GM18870 (cell line): ENCODE data around the gene IRF2BP1.

ENCODE experiments used
- ATAC-seq: cut with Tn5 transposase; IDR thresholded peaks from one replicate; pipeline ENCODE4 v1.9.1; 2021; ENCODE audit warnings: moderate library complexity; ENCODE audit not compliant: unreplicated experiment

IRF2BP1 gene

GRCh38 chr19:45885556-45886426, at the start of gene IRF2BP1:
Gene IRF2BP1, minus strand, starts transcription at chr19:45886141. Its CDS starts 367 bp downstream, at chr19:45885774.
- no peak for ATAC-seq

- no peak for ATAC-seq
These were observed 49.3 kb upstream of the IRF2BP1 start for GRCh38 chr19:45935267-45935666.

- ATAC-seq: no peak
These were observed 48.8 kb upstream of the IRF2BP1 start for GRCh38 chr19:45934551-45935230.

DNA sequence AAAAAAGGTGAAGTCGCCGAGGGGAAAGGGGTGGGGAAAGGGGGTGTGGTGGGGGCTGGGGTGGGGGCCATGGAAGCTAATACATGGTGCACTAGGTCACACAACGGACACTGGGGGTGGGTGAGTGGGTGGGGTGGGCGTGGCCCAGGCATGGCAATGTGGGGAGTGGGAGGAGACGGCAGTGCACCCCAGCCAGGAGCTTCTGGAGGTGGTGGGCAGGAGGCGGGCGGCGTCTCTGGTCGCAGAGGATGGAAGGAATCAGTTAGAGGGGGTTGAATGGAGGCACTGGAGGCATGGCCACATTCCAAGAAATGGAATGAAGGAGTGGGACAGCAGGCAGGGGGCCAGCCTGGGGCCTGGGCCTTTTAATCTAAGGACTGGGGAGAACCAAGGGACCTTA, 47.8 kb upstream of the IRF2BP1 start:
- ATAC-seq: no peak

GRCh38 chr19:45931055-45931454, 45.1 kb upstream of the IRF2BP1 start:
- no peak for ATAC-seq

GRCh38 chr19:45929247-45929646, 43.3 kb upstream of the IRF2BP1 start:
- ATAC-seq: no peak

DNA sequence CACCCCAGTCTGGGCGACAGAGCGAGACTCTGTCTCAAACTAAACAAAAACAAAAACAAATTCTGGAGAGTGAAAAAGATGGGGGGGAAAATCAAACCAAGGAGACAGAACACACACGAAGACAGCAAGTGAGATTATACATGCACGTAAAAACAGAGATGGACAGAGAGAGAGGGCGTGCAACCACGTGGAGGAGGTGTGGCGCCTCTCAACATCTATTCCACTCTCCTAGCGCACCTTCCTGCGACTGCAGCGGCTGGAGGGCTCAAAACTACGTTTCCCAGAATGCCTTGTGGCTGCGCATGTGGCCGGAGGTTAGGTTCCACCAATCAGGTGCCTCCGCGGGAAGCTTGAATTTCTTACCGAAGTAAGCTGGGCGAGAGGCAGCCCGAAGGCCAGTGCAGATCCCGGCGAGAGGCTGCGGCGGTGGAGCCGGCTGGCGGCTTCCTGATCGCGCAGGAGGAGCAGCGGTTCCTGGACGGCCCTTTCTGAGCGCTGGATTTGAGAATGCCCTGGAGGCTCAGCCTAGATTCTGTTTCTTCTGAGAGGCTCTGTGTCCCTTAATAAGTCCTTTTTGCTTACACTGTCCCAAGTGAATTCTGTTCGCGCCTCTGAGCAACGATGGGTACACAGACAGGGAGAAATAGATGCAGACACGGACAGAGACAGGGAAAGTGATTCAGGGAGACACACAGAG, 41.8 kb upstream of the IRF2BP1 start:
- ATAC-seq: no peak

- no peak for ATAC-seq
These were observed 39.0 kb upstream of the IRF2BP1 start for GRCh38 chr19:45924891-45925447.

- no peak for ATAC-seq
These were observed 36.3 kb upstream of the IRF2BP1 start for GRCh38 chr19:45922281-45922680.

- no peak for ATAC-seq
These were observed 34.5 kb upstream of the IRF2BP1 start for GRCh38 chr19:45920458-45920857.

DNA sequence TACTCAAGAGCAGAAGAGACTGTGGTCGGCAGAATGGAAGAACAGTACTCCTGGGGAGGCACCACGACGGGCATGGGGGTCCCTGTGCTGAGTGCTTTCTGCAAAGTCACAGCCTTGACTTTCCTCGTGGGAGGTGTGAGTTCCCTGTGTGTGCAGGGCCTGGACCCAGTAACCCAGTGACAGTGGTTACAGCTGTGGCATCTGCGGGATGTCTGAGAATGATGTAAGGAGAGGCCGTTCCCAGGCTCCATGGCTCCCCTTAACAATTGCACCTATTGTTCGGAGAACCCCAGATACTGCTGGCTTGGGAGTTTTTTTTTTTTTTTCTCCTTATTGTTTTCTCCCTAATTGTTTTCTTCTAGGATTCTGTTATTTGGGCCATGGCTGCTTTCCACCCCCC, 33.7 kb upstream of the IRF2BP1 start:
- no peak for ATAC-seq

GRCh38 chr19:45918721-45919120, 32.8 kb upstream of the IRF2BP1 start:
- ATAC-seq: no peak

GRCh38 chr19:45917421-45918091, 31.6 kb upstream of the IRF2BP1 start:
- ATAC-seq: no peak

- no peak for ATAC-seq
These were observed 28.2 kb upstream of the IRF2BP1 start, which contains the start of gene NANOS2 for GRCh38 chr19:45913874-45914830. Gene NANOS2, minus strand, starts transcription at chr19:45914778. Its CDS starts 85 bp downstream, at chr19:45914693.

- no peak for ATAC-seq
These were observed 25.4 kb upstream of the IRF2BP1 start for GRCh38 chr19:45911291-45911690.

- ATAC-seq: no peak
These were observed 23.0 kb upstream of the IRF2BP1 start for GRCh38 chr19:45908956-45909355.

GRCh38 chr19:45906221-45906620, 20.3 kb upstream of the IRF2BP1 start:
- ATAC-seq: no peak

DNA sequence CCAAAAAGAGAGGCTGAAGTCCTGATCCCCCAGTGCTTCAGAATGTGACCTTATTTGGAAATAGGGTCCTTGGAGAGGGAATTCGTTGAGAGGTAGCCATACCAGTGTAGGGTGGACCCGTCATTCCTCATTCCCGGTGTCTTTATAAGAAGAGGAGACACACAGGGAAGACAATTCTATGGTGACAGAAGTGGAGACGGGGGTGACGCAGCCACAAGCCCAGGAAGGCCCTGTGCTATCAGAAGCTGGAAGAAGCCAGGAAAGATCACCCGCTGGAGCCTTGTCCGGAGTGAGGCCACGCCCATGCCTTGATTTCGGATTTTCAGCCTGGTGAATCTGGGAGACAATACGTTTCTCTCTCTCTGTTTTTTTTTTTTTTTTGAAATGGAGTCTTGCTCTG, 19.1 kb upstream of the IRF2BP1 start:
- ATAC-seq: no peak
